KMS-11 (cell line): ENCODE data around the gene FSD1.

Experiments
- H2AFZ ChIP-seq: fragments of 200-600 bp; sonication (generic); 2 replicates; pipeline ENCODE4 v1.6.1; 2016; ENCODE audit warnings: antibody characterized with exemption, mixed run types, low read depth
- H3K27ac ChIP-seq: fragments of 200-600 bp; sonication (generic); 2 replicates; pipeline ENCODE4 v1.6.1; 2016; ENCODE audit warnings: mild to moderate bottlenecking, mixed run types
- H3K27me3 ChIP-seq: fragments of 200-600 bp; sonication (generic); 2 replicates; pipeline ENCODE4 v1.6.1; 2017; ENCODE audit warnings: mild to moderate bottlenecking, low read depth, mixed run types, moderate library complexity; ENCODE audit not compliant: insufficient read depth
- H3K36me3 ChIP-seq: fragments of 200-600 bp; sonication (generic); 2 replicates; pipeline ENCODE4 v1.6.1; 2017; ENCODE audit warnings: mild to moderate bottlenecking, mixed run types; ENCODE audit not compliant: insufficient read depth
- H3K4me1 ChIP-seq: fragments of 200-600 bp; sonication (generic); 2 replicates; pipeline ENCODE4 v1.6.1; 2016; ENCODE audit warnings: mild to moderate bottlenecking, low read depth, mixed run types; ENCODE audit not compliant: poor library complexity, severe bottlenecking
- H3K4me2 ChIP-seq: fragments of 200-600 bp; sonication (generic); 2 replicates; pipeline ENCODE4 v1.7.0; 2016; ENCODE audit warnings: mild to moderate bottlenecking, mixed run types
- H3K4me3 ChIP-seq: fragments of 200-600 bp; sonication (generic); IDR thresholded peaks from 2 replicates; pipeline ENCODE4 v1.6.1; 2017; ENCODE audit warnings: low read depth, low read length, mixed read lengths; ENCODE audit not compliant: insufficient read depth
- H3K79me2 ChIP-seq: fragments of 200-600 bp; sonication (generic); 2 replicates; pipeline ENCODE4 v1.6.1; 2016; ENCODE audit warnings: low read depth, mixed run types; ENCODE audit not compliant: insufficient read depth
- H3K9ac ChIP-seq: fragments of 200-600 bp; sonication (generic); 2 replicates; pipeline ENCODE4 v1.6.1; 2016; ENCODE audit warnings: mild to moderate bottlenecking, mixed run types
- H4K20me1 ChIP-seq: fragments of 200-600 bp; sonication (generic); 2 replicates; pipeline ENCODE4 v1.6.1; 2016; ENCODE audit warnings: mild to moderate bottlenecking, mixed run types; ENCODE audit not compliant: insufficient read depth
- TF ChIP-seq, protein P1 (sequence below): fragments of 200-600 bp; sonication (generic); conservative IDR thresholded peaks from 2 replicates; pipeline ENCODE4 v1.6.1; 2017; ENCODE audit warnings: low read depth, mild to moderate bottlenecking, antibody characterized with exemption, low read length, moderate library complexity, mixed read lengths

The FSD1 gene

DNA sequence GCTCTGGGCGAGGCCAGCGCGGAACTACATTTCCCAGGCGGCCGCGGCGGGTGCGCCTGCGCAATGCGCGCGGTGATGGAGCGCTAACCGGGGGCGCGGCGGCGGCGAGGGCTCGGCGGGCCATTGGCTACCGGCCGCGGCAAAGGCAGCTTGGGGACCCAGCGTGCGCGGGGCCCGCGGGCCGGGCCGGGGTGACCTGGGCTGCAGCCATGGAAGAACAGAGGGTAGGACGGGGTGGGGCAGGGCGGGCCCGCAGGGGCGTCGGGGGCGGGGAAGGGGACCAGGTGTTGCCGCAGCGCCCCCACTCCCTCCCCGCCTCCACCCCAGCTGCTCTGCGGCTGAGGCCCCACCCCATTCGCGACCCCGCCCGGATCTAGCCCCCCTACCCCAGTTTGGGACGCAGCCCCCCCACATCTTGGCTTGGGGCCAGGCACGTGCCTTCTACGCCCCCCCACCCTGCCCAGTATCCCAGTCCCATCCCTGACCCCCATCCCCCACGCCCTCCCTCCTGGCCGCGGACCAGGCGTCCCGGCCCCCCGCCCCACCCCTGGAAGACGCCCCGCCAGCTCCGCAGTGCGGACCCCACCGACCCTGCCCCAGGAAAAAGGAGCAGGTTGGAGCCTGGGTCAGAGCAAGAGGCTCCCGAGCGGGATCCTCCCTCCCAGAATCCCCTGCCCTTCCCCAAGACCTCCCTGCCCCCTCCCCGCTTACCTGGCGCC lies at the start of gene FSD1:
FSD1 (plus strand) TSS at position 61 of the 719 bp plus-strand sequence; CDS start at position 210, 149 bp downstream.
- Histone ChIP-seq H3K4me2 (no peak within 1 kb of the TSS), H4K20me1 (no peaks in the 10 kb centered on the region), H3K4me1 (no peaks in the 10 kb centered on the region), H3K4me3 (no peak within 1 kb of the TSS), H3K36me3 (no peaks in the 10 kb centered on the region), H3K9ac (no peak within 1 kb of the TSS), H3K27me3 (no peaks in the 10 kb centered on the region; the same call in 1 of the 2 replicates), H3K27ac (no peak within 1 kb of the TSS), H2AFZ (peak within 1 kb of the TSS; percentile 34; the same call in 1 of the 2 replicates), H3K79me2 (no peaks in the 10 kb centered on the region)
- TF ChIP-seq, protein P1, sequence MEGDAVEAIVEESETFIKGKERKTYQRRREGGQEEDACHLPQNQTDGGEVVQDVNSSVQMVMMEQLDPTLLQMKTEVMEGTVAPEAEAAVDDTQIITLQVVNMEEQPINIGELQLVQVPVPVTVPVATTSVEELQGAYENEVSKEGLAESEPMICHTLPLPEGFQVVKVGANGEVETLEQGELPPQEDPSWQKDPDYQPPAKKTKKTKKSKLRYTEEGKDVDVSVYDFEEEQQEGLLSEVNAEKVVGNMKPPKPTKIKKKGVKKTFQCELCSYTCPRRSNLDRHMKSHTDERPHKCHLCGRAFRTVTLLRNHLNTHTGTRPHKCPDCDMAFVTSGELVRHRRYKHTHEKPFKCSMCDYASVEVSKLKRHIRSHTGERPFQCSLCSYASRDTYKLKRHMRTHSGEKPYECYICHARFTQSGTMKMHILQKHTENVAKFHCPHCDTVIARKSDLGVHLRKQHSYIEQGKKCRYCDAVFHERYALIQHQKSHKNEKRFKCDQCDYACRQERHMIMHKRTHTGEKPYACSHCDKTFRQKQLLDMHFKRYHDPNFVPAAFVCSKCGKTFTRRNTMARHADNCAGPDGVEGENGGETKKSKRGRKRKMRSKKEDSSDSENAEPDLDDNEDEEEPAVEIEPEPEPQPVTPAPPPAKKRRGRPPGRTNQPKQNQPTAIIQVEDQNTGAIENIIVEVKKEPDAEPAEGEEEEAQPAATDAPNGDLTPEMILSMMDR, result no peak

DNA sequence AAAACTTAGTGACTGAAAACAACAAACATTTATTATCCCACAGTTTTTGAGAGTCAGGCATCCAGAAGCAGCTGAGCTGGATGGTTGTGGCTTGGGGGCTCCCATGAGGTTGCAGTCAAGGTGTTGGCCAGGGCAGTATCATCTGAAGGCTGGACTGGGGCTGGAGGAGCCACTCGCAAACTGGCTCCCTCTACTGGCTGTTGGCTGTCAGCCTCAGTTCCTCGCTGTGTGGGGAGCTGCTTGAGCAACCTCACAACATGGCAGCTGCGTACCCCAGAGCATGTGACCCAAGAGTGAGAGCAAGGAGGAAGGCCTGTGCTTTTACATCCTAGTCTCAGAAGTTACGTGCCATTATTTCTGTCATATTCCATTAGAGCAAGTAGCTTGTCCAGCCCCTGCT lies 47.8 kb upstream of the FSD1 start:
- no peak overlapping the region for H3K4me2 ChIP-seq
- TF ChIP-seq, protein P1, result peak; percentile 34
- H3K36me3 ChIP-seq, result no peaks in the 10 kb centered on the region; the same call in 1 of the 2 replicates
- H3K9ac ChIP-seq, result no peak overlapping the region
- no peaks in the 10 kb centered on the region for H3K79me2 ChIP-seq
- H4K20me1 ChIP-seq, result no peaks in the 10 kb centered on the region
- H2AFZ ChIP-seq, result no peak overlapping the region
- no peak overlapping the region for H3K27ac ChIP-seq
- H3K4me1 ChIP-seq, result no peaks in the 10 kb centered on the region
- H3K4me3 ChIP-seq, result no peak overlapping the region
- H3K27me3 ChIP-seq, result no peaks in the 10 kb centered on the region

DNA sequence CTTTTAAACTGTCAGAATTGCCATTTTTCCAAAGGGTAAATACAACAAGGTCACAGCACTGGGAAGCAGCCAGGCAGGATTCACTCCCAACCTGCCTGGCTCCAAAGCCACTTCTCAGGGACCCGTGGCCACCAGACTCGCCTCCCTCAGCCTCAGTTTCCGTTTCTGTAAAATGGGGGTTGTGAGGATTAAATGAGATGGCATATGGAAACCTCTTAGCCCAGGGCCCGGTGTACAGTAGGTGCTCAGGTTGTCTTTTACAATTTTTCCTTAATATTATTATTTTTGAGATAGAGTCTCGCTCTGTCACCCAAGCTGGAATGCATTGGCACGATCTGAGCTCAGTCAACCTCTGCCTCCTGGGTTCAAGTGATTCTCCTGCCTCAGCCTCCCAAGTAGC lies 47.4 kb upstream of the FSD1 start:
- Histone ChIP-seq H3K9ac (no peak overlapping the region), H3K27me3 (no peaks in the 10 kb centered on the region), H3K4me2 (no peak overlapping the region), H4K20me1 (no peaks in the 10 kb centered on the region), H3K4me3 (no peak overlapping the region), H3K4me1 (no peaks in the 10 kb centered on the region), H2AFZ (no peak overlapping the region), H3K27ac (no peak overlapping the region), H3K79me2 (no peaks in the 10 kb centered on the region), H3K36me3 (no peaks in the 10 kb centered on the region; the same call in 1 of the 2 replicates)
- TF ChIP-seq, protein P1, result no peak

DNA sequence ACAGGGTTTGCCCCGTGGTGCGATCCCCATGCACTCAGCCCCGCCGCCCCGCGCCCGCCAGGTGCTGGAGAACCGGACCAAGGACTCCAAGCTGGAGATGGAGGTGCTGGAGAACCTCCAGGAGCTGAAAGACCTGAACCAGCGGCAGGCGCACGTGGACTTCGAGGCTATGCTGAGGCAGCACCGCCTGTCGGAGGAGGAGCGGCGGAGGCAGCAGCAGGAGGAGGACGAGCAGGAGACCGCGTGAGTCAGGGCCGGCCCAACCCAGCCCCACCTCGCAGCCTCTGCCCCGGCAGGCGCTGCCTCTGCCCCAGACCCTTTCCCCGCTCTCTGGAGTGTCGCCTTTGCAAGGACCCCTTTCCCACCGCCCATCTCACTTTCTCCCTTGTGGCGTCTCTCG lies 46.2 kb upstream of the FSD1 start:
- Histone ChIP-seq H3K36me3 (no peaks in the 10 kb centered on the region; the same call in 1 of the 2 replicates), H2AFZ (no peak overlapping the region), H3K4me1 (no peaks in the 10 kb centered on the region)

More for the DNA sequence above, 46.2 kb upstream of the FSD1 start:
- H4K20me1 ChIP-seq, result no peaks in the 10 kb centered on the region
- H3K4me2 ChIP-seq, result no peak overlapping the region
- no peak overlapping the region for H3K9ac ChIP-seq
- H3K27ac ChIP-seq, result no peak overlapping the region
- no peak overlapping the region for H3K4me3 ChIP-seq
- H3K79me2 ChIP-seq, result no peaks in the 10 kb centered on the region
- no peaks in the 10 kb centered on the region for H3K27me3 ChIP-seq
- TF ChIP-seq, protein P1, result no peak
